CD4-positive, alpha-beta T cell (primary cell): Measurements from ENCODE around the gene ZBTB20. TPM values are rescaled to one million over a fixed set of nuclear protein-coding genes. Genes with fewer than 3 reads are reported as not detected.

Source experiments
- ATAC-seq: fragments of 200-7000 bp; cut with Tn5 transposase; one replicate; pipeline ENCODE4 v1.10.0; 2022; ENCODE audit warnings: mild to moderate bottlenecking; ENCODE audit not compliant: poor library complexity
- CTCF ChIA-PET: fragments of 350-600 bp; sonication (Branson Sonifier 250); formaldehyde crosslinking; loops from one replicate; lab custom pipeline; 2021; ENCODE audit warnings: antibody characterized with exemption, inconsistent platforms; lab: Charles Lee
- POLR2A ChIA-PET: fragments of 350-600 bp; sonication (Branson Sonifier 250); formaldehyde crosslinking; loops from one replicate; lab custom pipeline; 2021; ENCODE audit warnings: antibody characterized with exemption, inconsistent platforms; lab: Charles Lee
- DNase-seq, 14 experiments: peaks; one replicate each; pipeline ENCODE4 v3.0.0-alpha.2; 2013 to 2020; ENCODE audit warnings: mixed read lengths in 2 of 14
- H3K27ac ChIP-seq, 2 donors: one replicate each; pipeline versions ENCODE4 v1.5.1 to v1.7.0; 2013; ENCODE audit warnings: low read length in 2 of 2, low read depth in 1 of 2, mild to moderate bottlenecking in 1 of 2
- H3K27me3 ChIP-seq, 2 experiments: 1 replicate in 1 of 2; 2 replicates in 1 of 2; pipeline versions ENCODE4 v1.6.1 to v1.7.0; 2013; ENCODE audit warnings: low read length in 2 of 2, control low read depth in 1 of 2, mild to moderate bottlenecking in 1 of 2, moderate library complexity in 1 of 2; ENCODE audit not compliant: insufficient read depth in 2 of 2, control insufficient read depth in 1 of 2
- H3K36me3 ChIP-seq: one replicate; pipeline ENCODE4 v1.6.1; 2013; ENCODE audit warnings: low read length, control low read depth; ENCODE audit not compliant: insufficient read depth
- H3K4me1 ChIP-seq: one replicate; pipeline ENCODE4 v1.6.1; 2013; ENCODE audit warnings: low read length, control low read depth; ENCODE audit not compliant: insufficient read depth
- H3K4me3 ChIP-seq: one replicate; pipeline ENCODE4 v1.5.1; 2013; ENCODE audit warnings: mild to moderate bottlenecking, low read length, moderate library complexity
- H3K9me3 ChIP-seq, 2 experiments: 1 replicate in 1 of 2; 2 replicates in 1 of 2; pipeline versions ENCODE4 v1.6.1 to v1.7.0; 2013; ENCODE audit warnings: low read length in 2 of 2, mild to moderate bottlenecking in 2 of 2, control low read depth in 1 of 2, moderate library complexity in 1 of 2; ENCODE audit not compliant: control insufficient read depth in 1 of 2, insufficient read depth in 1 of 2
- H3K27ac Mint-ChIP-seq: one replicate; pipeline ENCODE4 v1.8.0; 2020; ENCODE audit warnings: mixed read lengths
- H3K27me3 Mint-ChIP-seq: one replicate; pipeline ENCODE4 v1.8.0; 2021; ENCODE audit warnings: mixed read lengths
- H3K36me3 Mint-ChIP-seq: one replicate; pipeline ENCODE4 v1.8.0; 2021; ENCODE audit warnings: low read depth, mixed read lengths
- H3K4me1 Mint-ChIP-seq: one replicate; pipeline ENCODE4 v1.8.0; 2021; ENCODE audit warnings: low read depth, mixed read lengths
- H3K4me3 Mint-ChIP-seq: one replicate; pipeline ENCODE4 v1.8.0; 2020; ENCODE audit warnings: mild to moderate bottlenecking, mixed read lengths
- H3K9me3 Mint-ChIP-seq: one replicate; pipeline ENCODE4 v1.8.0; 2020; ENCODE audit warnings: mixed read lengths
- intact Hi-C, 2 experiments: fragments of 100-400 bp; cut with DNase I in 1 of 2; cut with micrococcal nuclease in 1 of 2; formaldehyde crosslinking; loops; one replicate each; pipeline versions ENCODE4 v1.15.1 to v1.9.0; 2023 to 2025; cut with DNase I, micrococcal nuclease
- total RNA-seq, 174 experiments: library from RNA in 2 of 174; stranded (reverse) in 2 of 174; gene quantifications; one replicate each; pipeline ENCODE4 v1.2.3 and lab custom pipeline; 2021 to 2026
- TF ChIP-seq, protein P1 (sequence below): fragments of 200-600 bp; IDR thresholded peaks from one replicate; pipeline ENCODE4 v1.8.0; 2022; ENCODE audit warnings: antibody characterized with exemption, mild to moderate bottlenecking

Gene ZBTB20
- total RNA-seq, 2 experiments from 2014 or later, result 41.6 to 47.4 TPM

GRCh38 chr3:114365909-114366308 lies 781.2 kb downstream of the ZBTB20 start:
- intact Hi-C loops, result no loop called here
- POLR2A ChIA-PET, result no interaction called here
- H3K4me1 Mint-ChIP-seq, result no peaks in the 10 kb centered on the region
- H3K27ac Mint-ChIP-seq, result no peak overlapping the region
- Histone ChIP-seq H3K27me3 (no peaks in the 10 kb centered on the region), H3K27ac (no peak overlapping the region), H3K36me3 (no peaks in the 10 kb centered on the region), H3K4me3 (no peak overlapping the region), H3K4me1 (no peaks in the 10 kb centered on the region), H3K9me3 (no peaks in the 10 kb centered on the region)
- DNase-seq (no peak), ATAC-seq (no peak)
- H3K9me3 Mint-ChIP-seq, result no peaks in the 10 kb centered on the region
- no peaks in the 10 kb centered on the region for H3K27me3 Mint-ChIP-seq
- peaks cover 6% of the 10 kb centered on the region for H3K36me3 Mint-ChIP-seq
- TF ChIP-seq, protein P1, sequence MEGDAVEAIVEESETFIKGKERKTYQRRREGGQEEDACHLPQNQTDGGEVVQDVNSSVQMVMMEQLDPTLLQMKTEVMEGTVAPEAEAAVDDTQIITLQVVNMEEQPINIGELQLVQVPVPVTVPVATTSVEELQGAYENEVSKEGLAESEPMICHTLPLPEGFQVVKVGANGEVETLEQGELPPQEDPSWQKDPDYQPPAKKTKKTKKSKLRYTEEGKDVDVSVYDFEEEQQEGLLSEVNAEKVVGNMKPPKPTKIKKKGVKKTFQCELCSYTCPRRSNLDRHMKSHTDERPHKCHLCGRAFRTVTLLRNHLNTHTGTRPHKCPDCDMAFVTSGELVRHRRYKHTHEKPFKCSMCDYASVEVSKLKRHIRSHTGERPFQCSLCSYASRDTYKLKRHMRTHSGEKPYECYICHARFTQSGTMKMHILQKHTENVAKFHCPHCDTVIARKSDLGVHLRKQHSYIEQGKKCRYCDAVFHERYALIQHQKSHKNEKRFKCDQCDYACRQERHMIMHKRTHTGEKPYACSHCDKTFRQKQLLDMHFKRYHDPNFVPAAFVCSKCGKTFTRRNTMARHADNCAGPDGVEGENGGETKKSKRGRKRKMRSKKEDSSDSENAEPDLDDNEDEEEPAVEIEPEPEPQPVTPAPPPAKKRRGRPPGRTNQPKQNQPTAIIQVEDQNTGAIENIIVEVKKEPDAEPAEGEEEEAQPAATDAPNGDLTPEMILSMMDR, result no peak
- CTCF ChIA-PET, result interaction anchor here (0.5 kb wide), 1 partner anchor 18 kb away, joined by 3 read pairs; no protein-coding TSS in a partner anchor
- no peak overlapping the region for H3K4me3 Mint-ChIP-seq

GRCh38 chr3:114364806-114365654 lies 782.1 kb downstream of the ZBTB20 start:
- Histone ChIP-seq H3K9me3 (no peaks in the 10 kb centered on the region), H3K27me3 (no peaks in the 10 kb centered on the region), H3K36me3 (no peaks in the 10 kb centered on the region), H3K4me1 (no peaks in the 10 kb centered on the region), H3K4me3 (no peak overlapping the region), H3K27ac (no peak overlapping the region)
- POLR2A ChIA-PET, result no interaction called here
- Mint-ChIP-seq H3K36me3 (peaks cover 6% of the 10 kb centered on the region), H3K4me3 (no peak overlapping the region), H3K27ac (no peak overlapping the region), H3K4me1 (no peaks in the 10 kb centered on the region), H3K9me3 (no peaks in the 10 kb centered on the region), H3K27me3 (no peaks in the 10 kb centered on the region)
- no peak for DNase-seq
- TF ChIP-seq, protein P1, result no peak
- intact Hi-C loops, result no loop called here
- CTCF ChIA-PET, result no interaction called here
- no peak for ATAC-seq

DNA sequence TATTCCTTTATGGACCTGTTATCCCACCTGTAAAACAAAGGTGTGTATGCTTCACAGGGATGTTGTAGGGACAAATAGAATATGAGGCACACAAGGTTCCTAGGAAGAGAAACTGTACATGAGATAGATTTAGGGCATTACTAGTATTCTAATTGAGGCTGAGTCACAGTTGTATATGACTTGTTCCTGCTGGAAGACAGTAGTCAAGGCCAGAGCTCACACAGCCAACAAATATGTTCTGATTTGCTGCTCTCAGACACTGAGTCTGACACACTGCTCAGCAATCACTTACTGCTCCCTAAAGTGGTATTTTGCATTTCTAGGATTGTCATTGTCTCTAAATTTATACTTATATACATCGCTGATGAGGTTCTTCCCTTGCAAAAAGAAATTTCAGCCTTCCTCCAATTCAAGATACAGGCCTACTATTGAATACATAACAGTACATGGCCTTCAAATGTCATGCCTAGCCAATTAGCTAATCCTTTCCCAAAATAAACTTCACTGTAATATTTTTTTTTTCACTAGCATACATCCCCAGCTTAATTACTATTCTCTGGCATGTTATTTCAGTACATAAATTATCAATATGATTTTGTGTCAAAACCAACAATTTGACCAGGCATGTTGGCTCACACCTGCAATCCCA lies 783.4 kb downstream of the ZBTB20 start:
- ATAC-seq, result no peak

More for the DNA sequence above, 783.4 kb downstream of the ZBTB20 start:
- TF ChIP-seq, protein P1, result no peak
- intact Hi-C loops, result no loop called here
- H3K4me3 Mint-ChIP-seq, result no peak overlapping the region
- H3K27ac Mint-ChIP-seq, result no peak overlapping the region
- POLR2A ChIA-PET, result no interaction called here
- no peaks in the 10 kb centered on the region for H3K4me1 Mint-ChIP-seq
- H3K27ac ChIP-seq, result no peak overlapping the region
- CTCF ChIA-PET, result no interaction called here
- H3K27me3 ChIP-seq, result no peaks in the 10 kb centered on the region
- H3K36me3 Mint-ChIP-seq, result peaks cover 6% of the 10 kb centered on the region
- H3K27me3 Mint-ChIP-seq, result no peaks in the 10 kb centered on the region
- no peaks in the 10 kb centered on the region for H3K9me3 ChIP-seq
- H3K36me3 ChIP-seq, result no peaks in the 10 kb centered on the region
- H3K4me1 ChIP-seq, result no peaks in the 10 kb centered on the region
- DNase-seq, result no peak
- no peaks in the 10 kb centered on the region for H3K9me3 Mint-ChIP-seq
- no peak overlapping the region for H3K4me3 ChIP-seq
